Activated gamma-delta T cell treated with anti-CD3 and anti-CD28 coated beads, Interleukin-2, amount 50 U/mL, for 16 hours (primary cell): ENCODE measurements around the gene MED19.
"Not testable (repeated sequence)": the region's sequence is repeated elsewhere in the genome, so short reads cannot be mapped to it uniquely, and the experiment has no call there.

Source experiments
- DNase-seq: peaks from one replicate; pipeline ENCODE4 v3.0.0-alpha.2; 2020; ENCODE audit warnings: low read depth

Gene MED19

GRCh38 chr11:57711414-57712255 lies at the start of gene MED19:
MED19 (minus strand) TSS chr11:57712215; CDS start chr11:57712179, 36 bp downstream.
- peak; percentile 51 for DNase-seq

- no peak for DNase-seq
Observed at GRCh38 chr11:57758174-57758573, 46.2 kb upstream of the MED19 start.

GRCh38 chr11:57752954-57753353 lies 40.9 kb upstream of the MED19 start:
- DNase-seq, result no peak

DNA sequence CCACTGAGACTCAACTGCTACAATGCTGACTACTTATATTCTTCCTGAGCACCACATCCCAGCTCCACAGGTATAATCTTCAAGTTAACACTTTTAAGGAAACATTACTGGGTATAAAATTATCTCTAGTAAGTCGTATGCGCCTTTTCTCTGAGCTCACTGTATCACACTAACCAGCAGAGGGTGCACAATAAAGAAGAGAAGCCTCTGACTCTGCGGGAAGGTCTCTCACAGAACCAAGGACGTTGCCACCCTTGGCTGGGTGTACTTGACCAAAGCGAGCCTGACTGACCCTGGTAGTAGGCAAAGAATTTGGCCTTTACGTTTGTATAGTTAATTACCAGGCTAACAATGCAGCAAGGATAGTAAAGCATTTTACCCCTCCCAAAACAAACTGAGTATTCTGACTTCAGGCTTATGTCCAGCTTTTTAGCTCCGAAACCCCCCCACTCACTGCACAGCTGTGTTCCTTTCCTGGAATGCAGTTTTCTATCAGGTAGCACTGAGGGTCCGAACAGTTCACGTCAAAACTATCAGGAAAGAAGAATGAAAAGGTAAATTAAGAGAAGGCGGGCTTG lies 39.8 kb upstream of the MED19 start, which contains the start of gene BTBD18:
Gene BTBD18, minus strand, starts transcription at position 144 of the 578 bp plus-strand sequence. CDS start 631 bp downstream, outside the sequence.
- DNase-seq, result no peak

GRCh38 chr11:57751176-57751575 lies 39.2 kb upstream of the MED19 start:
- no peak for DNase-seq

- DNase-seq, result no peak
Observed at GRCh38 chr11:57746920-57747319, 34.9 kb upstream of the MED19 start.

DNA sequence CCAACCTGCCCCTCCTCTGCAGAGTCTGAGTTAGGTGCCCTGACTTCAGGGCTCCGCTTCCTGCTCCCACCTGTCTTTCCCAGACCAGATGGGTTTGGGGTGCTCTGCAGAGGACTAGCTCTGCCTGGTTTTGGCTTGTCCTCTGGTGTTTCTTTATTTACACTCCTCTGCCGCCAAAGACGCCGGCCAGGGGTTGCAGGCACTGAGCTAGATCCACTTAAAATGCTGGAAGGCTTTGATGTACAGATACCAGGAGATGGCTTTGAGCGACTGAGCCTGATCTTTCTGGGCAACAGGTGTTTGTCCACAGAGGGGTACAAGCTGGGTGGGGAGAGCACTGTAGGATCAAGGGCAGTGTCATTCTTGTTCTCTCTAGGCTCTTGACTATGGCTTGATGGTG lies 33.2 kb upstream of the MED19 start:
- no peak for DNase-seq

DNA sequence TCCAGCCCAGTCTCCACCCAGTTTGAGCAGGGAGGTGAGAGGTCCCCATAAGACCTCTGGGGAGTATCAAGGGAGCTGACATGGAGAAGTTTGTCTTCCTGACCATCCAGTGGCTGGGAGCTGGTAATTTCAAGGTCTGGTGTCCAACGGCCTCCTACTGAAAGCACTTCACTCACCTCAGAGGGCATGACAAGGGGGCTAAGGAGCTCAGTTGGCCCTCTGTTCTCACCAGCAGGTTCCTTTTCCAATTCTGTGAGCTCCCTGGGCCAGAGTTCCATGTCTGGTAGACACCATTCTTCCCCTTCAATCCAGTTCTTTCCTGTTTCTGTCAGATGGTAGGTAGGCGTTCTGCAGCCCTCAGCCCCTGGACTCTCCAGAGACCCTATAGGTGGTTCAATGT lies 32.3 kb upstream of the MED19 start:
- DNase-seq, result no peak

GRCh38 chr11:57742087-57742452 lies 30.1 kb upstream of the MED19 start:
- DNase-seq, result no peak

DNA sequence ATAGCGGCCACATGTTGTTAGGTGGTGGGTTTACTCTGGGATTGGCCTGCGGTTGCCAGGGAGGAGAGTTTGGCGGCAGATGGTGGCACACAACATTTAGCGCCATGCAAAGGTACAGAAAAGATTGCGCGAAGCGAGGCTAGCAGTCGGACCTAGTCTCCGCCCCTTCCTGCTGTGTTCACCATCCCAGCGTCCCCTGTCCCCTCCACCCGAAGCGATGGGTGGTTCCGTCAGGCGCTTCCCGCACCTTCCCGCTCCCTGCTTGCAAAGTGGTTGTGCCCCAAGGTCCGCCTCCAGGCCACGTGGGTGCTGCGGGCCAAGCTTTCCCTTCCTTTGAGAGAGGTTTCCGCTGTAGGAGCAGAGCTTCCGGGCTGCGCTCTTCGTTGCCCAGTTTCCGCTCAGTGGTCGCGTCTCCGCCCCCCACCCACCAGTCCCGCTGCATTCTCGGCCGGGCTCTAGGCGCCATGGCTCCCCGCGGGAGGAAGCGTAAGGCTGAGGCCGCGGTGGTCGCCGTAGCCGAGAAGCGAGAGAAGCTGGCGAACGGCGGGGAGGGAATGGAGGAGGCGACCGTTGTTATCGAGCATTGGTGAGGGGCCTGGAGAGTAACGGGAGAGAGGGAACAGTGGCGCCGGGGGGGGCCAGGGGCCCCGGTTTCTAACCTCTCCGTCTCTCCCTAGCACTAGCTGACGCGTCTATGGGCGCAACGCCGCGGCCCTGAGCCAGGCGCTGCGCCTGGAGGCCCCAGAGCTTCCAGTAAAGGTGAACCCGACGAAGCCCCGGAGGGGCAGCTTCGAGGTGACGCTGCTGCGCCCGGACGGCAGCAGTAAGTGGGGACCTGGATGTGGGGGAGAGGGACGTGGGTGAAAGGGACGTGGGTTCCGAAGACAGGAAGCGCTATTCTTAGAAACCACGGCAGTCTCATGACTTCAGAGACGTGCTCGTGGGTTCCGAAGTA lies 29.4 kb upstream of the MED19 start, which contains the start of gene SELENOH:
Gene SELENOH, plus strand, starts transcription at position 360 of the 955 bp plus-strand sequence. Its CDS starts 105 bp downstream, at position 465.
- DNase-seq, result peak; percentile 86

- DNase-seq, result no peak
Observed at GRCh38 chr11:57735619-57736298, 23.7 kb upstream of the MED19 start.

DNA sequence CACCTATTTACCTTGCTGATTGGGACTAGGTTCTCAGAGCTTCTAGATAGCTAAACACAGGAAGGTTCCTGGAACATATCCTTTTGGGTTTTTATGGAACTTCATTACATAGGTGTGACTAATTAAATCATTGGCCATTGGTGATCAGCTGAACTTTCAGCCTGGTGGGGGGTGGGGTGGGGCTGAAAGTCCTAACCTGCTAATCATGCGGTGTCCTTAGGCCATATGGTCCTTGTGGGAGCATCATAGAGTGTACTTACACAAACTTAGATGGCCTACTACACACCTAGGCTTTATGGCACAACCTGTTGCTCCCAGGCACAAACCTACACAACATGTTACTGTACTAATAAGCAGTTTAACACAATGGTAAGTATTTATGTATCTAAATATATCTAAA lies 20.6 kb upstream of the MED19 start:
- no peak for DNase-seq

DNA sequence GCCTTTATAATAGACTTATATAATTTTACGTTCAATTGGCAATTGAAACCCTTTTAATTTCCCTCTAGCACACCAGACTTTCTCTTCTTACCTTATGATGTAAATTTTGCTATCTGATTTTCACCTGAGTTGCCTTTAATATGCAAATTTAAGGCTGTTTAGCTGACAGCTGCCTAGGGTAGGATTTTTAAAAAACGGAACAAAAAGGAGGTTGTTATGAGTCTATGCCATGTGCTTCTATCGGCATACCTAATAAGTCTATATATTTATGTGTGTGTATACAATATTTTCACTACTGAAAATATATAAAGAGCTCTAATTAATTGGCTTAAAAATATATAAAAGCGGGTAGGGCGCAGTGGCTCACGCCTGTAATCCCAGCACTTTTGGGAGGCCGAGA lies 17.5 kb upstream of the MED19 start:
- no peak for DNase-seq

- no peak for DNase-seq
Observed at GRCh38 chr11:57728829-57729228, 16.8 kb upstream of the MED19 start.

- no peak for DNase-seq
Observed at GRCh38 chr11:57727185-57727584, 15.2 kb upstream of the MED19 start.

- DNase-seq, result not testable (repeated sequence)
Observed at GRCh38 chr11:57716726-57717125, 4.7 kb upstream of the MED19 start.

- no peak for DNase-seq
Observed at GRCh38 chr11:57713835-57714234, 1.8 kb upstream of the MED19 start.

- DNase-seq, result peak; percentile 85
Observed at GRCh38 chr11:57712256-57713150, 488 bp upstream of the MED19 start, which contains the start of gene TMX2. TMX2 (plus strand) TSS chr11:57712593; CDS start chr11:57712619, 26 bp downstream.

GRCh38 chr11:57709802-57710367 lies 2.1 kb downstream of the MED19 start:
- DNase-seq, result no peak

- DNase-seq, result not testable (repeated sequence)
Observed at GRCh38 chr11:57705432-57705831, 6.6 kb downstream of the MED19 start.
